ENCODE results near the gene PLAAT5. TPM values are rescaled to one million over a fixed set of nuclear protein-coding genes. Genes with fewer than 3 reads are reported as not detected.

PLAAT5 gene
- total and polyA plus RNA-seq, 2 of the 4 experiments (the other 2 are of a cell fraction), result not detected

DNA sequence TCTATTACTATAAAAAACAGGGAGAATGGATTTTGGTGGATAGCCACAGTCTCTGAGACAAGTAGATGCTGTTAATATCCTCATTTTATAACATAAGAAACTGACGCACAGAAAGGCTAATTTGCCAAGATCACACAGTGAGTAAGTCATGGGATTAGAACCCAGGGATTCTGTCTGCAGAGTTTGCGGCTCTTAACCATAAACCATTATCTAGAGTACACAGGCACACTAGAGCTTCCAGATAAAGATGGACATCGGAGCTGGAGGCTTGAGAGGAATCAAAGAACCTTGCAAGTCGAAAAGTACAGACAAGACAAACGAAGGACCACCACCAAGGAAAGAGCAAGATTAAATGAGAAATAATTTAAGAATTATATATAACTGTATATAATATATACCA, 26.2 kb upstream of the PLAAT5 start:
- Histone ChIP-seq H3K27ac (ENCODE audit: insufficient read depth, low read length) (no peak overlapping the region), H4K91ac (ENCODE audit: insufficient read depth, low read depth, low read length) (no peak overlapping the region), H3K23ac (ENCODE audit: low read depth, low read length) (no peak overlapping the region), H3K9me1 (ENCODE audit: insufficient read depth, low read length) (peaks cover 2% of the 10 kb centered on the region; the same call in 1 of the 2 replicates), H3K4me2 (ENCODE audit: low read depth, low read length) (no peak overlapping the region), H2BK15ac (ENCODE audit: low read depth, low read length) (no peak overlapping the region), H3K79me1 (ENCODE audit: low read depth in 1 of 2, low read length in 2 of 2) (no peaks in the 10 kb centered on the region), H3K4ac (ENCODE audit: low read depth, low read length) (no peak overlapping the region), H4K5ac (ENCODE audit: low read depth, low read length) (no peak overlapping the region), H3K27me3 (ENCODE audit: control insufficient read depth, insufficient read depth, low read length) (peaks cover 10% of the 10 kb centered on the region), H3K9ac (ENCODE audit: low read depth, low read length) (no peak overlapping the region), H3K36me3 (ENCODE audit: control insufficient read depth, insufficient read depth, low read length) (no peaks in the 10 kb centered on the region), H3K4me3 (ENCODE audit: insufficient read depth, low read depth, low read length) (no peak overlapping the region), H3K4me1 (ENCODE audit: control insufficient read depth, insufficient read depth, low read length) (peaks cover 6% of the 10 kb centered on the region; the same call in 1 of the 2 replicates), H4K20me1 (ENCODE audit: insufficient read depth, low read length) (no peaks in the 10 kb centered on the region), H2BK120ac (ENCODE audit: low read depth, low read length) (no peak overlapping the region), H2AFZ (replicated peaks; ENCODE audit: low read length, poor library complexity) (no peak overlapping the region), H2BK20ac (ENCODE audit: low read depth, low read length) (no peak overlapping the region), H3K9me3 (ENCODE audit: control insufficient read depth, insufficient read depth, low read length) (no peaks in the 10 kb centered on the region), H2BK5ac (ENCODE audit: low read depth, low read length, poor library complexity, severe bottlenecking) (no peak overlapping the region), H3K18ac (ENCODE audit: low read depth, low read length) (no peak overlapping the region), H2AK9ac (replicated peaks; ENCODE audit: low read depth, low read length, poor library complexity) (no peak overlapping the region), H4K8ac (ENCODE audit: low read depth in 2 of 2, low read length in 2 of 2) (no peak overlapping the region), H2AK5ac (ENCODE audit: low read depth, low read length) (no peak overlapping the region), H3K56ac (ENCODE audit: extremely low read depth, insufficient read depth, low read length) (no peak overlapping the region), H3K14ac (replicated peaks; ENCODE audit: low read depth, low read length) (no peak overlapping the region)
- intact Hi-C loops (cut with micrococcal nuclease) (no loop called here), dilution Hi-C loops (cut with HindIII; ENCODE audit: low sequenced_read_pairs, unreplicated experiment) (no loop called here), in situ Hi-C loops (cut with MboI; ENCODE audit: low sequenced_read_pairs) (no loop called here)
- TF ChIP-seq BHLHE40 (IDR thresholded peaks at IDR 0.05; ENCODE audit: low read depth, low read length) (no peak), RFX5 (IDR thresholded peaks at IDR 0.05; ENCODE audit: low read depth, low read length) (no peak), SMC3 (IDR thresholded peaks at IDR 0.05; ENCODE audit: low read depth, low read length) (no peak), CHD1 (IDR thresholded peaks at IDR 0.05; ENCODE audit: low read depth, low read length) (no peak), MAZ (IDR thresholded peaks at IDR 0.05; ENCODE audit: borderline replicate concordance, low read depth, low read length) (no peak), POLR2A (IDR thresholded peaks at IDR 0.05; ENCODE audit: low read depth, low read length) (no peak), NFE2L2 (IDR thresholded peaks at IDR 0.05; ENCODE audit: low read depth, low read length) (no peak), RAD21 (IDR thresholded peaks at IDR 0.05; ENCODE audit: low read length) (no peak), MAFK (IDR thresholded peaks at IDR 0.05; ENCODE audit: low read depth, low read length) (no peak), MXI1 (IDR thresholded peaks at IDR 0.05; ENCODE audit: borderline replicate concordance, low read depth, low read length) (no peak), RCOR1 (IDR thresholded peaks at IDR 0.05; ENCODE audit: insufficient replicate concordance, low read length) (no peak), CEBPB (IDR thresholded peaks at IDR 0.05; ENCODE audit: low read depth, low read length) (no peak)
- TF ChIP-seq, protein P1, sequence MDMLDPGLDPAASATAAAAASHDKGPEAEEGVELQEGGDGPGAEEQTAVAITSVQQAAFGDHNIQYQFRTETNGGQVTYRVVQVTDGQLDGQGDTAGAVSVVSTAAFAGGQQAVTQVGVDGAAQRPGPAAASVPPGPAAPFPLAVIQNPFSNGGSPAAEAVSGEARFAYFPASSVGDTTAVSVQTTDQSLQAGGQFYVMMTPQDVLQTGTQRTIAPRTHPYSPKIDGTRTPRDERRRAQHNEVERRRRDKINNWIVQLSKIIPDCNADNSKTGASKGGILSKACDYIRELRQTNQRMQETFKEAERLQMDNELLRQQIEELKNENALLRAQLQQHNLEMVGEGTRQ (IDR thresholded peaks at IDR 0.05; ENCODE audit: low read depth, low read length), result no peak
- TF ChIP-seq, protein P2, sequence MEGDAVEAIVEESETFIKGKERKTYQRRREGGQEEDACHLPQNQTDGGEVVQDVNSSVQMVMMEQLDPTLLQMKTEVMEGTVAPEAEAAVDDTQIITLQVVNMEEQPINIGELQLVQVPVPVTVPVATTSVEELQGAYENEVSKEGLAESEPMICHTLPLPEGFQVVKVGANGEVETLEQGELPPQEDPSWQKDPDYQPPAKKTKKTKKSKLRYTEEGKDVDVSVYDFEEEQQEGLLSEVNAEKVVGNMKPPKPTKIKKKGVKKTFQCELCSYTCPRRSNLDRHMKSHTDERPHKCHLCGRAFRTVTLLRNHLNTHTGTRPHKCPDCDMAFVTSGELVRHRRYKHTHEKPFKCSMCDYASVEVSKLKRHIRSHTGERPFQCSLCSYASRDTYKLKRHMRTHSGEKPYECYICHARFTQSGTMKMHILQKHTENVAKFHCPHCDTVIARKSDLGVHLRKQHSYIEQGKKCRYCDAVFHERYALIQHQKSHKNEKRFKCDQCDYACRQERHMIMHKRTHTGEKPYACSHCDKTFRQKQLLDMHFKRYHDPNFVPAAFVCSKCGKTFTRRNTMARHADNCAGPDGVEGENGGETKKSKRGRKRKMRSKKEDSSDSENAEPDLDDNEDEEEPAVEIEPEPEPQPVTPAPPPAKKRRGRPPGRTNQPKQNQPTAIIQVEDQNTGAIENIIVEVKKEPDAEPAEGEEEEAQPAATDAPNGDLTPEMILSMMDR (conservative IDR thresholded peaks at IDR 0.05; ENCODE audit: low read depth, low read length), result no peak
- TF ChIP-seq, protein P3, sequence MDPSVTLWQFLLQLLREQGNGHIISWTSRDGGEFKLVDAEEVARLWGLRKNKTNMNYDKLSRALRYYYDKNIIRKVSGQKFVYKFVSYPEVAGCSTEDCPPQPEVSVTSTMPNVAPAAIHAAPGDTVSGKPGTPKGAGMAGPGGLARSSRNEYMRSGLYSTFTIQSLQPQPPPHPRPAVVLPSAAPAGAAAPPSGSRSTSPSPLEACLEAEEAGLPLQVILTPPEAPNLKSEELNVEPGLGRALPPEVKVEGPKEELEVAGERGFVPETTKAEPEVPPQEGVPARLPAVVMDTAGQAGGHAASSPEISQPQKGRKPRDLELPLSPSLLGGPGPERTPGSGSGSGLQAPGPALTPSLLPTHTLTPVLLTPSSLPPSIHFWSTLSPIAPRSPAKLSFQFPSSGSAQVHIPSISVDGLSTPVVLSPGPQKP (IDR thresholded peaks at IDR 0.05; ENCODE audit: borderline replicate concordance, low read depth, low read length), result no peak
- CTCF ChIA-PET, result no interaction called here
- POLR2A ChIA-PET (ENCODE audit: unreplicated experiment), result no interaction called here
- no TSS peak for BruUV-seq (replicated peaks)
- DNase-seq, result no peak
- WGBS, 2 experiments (ENCODE audit: extremely low coverage in 2 of 2, insufficient read length in 1 of 2), result no CpG with 5 or more reads among the region's 5 CpGs
- no peak for ATAC-seq (ENCODE audit: low read depth)
